ENCODE measurements around the gene MRPL50.

GRCh38 chr9:101400120-101400519, 1.7 kb upstream of the MRPL50 start:
- TF ChIP-seq CTCF (IDR thresholded peaks at IDR 0.05), result no peak
- TF ChIP-seq EP300 (IDR thresholded peaks at IDR 0.05; ENCODE audit: low read depth), result no peak

Measured in transverse colon (tissue), 3 donors.